Stomach (tissue), 4 donors: ENCODE data around the gene CCDC18.
"Not testable (repeated sequence)": the region's sequence is repeated elsewhere in the genome, so short reads cannot be mapped to it uniquely, and the experiment has no call there.

ENCODE experiments used
- CTCF ChIP-seq, 7 experiments: fragments of 450-650 bp in 4 of 7; fragments of 200-600 bp in 3 of 7; sonication (generic) in 3 of 7; IDR thresholded peaks; one replicate each; pipeline ENCODE4 v1.5.1; 2016 to 2019; ENCODE audit warnings: antibody characterized with exemption in 7 of 7, control low read depth in 2 of 7, mild to moderate bottlenecking in 1 of 7
- EP300 ChIP-seq: sonication (generic); formaldehyde crosslinking; IDR thresholded peaks from one replicate; pipeline ENCODE4 v1.6.1; 2017; ENCODE audit warnings: antibody characterized with exemption
- POLR2A ChIP-seq, 4 donors: fragments of 450-650 bp; IDR thresholded peaks; one replicate each; pipeline ENCODE4 v1.6.1; 2016; ENCODE audit warnings: antibody characterized with exemption in 4 of 4, control low read depth in 2 of 4, mild to moderate bottlenecking in 1 of 4, moderate library complexity in 1 of 4
- POLR2AphosphoS5 ChIP-seq, 3 donors: sonication (generic); formaldehyde crosslinking; IDR thresholded peaks; one replicate each; pipeline ENCODE4 v1.6.1; 2016; ENCODE audit warnings: antibody characterized with exemption in 3 of 3

GRCh38 chr1:93220716-93221115 is 40.2 kb downstream of the CCDC18 start:
- TF ChIP-seq CTCF (IDR thresholded peaks at IDR 0.05); POLR2A (IDR thresholded peaks at IDR 0.05); EP300; POLR2AphosphoS5 (IDR thresholded peaks at IDR 0.05): not testable (repeated sequence)
